Neutrophil (primary cell): ENCODE measurements around the gene CDK5R1.

Experiments
- H3K27ac ChIP-seq: fragments of 200-600 bp; sonication (generic); 2 replicates; pipeline ENCODE4 v1.5.1; 2016; ENCODE audit warnings: mild to moderate bottlenecking, moderate library complexity
- H3K27me3 ChIP-seq: fragments of 200-600 bp; sonication (generic); 2 replicates; pipeline ENCODE4 v1.6.0; 2016; ENCODE audit warnings: mild to moderate bottlenecking
- H3K36me3 ChIP-seq: fragments of 200-600 bp; sonication (generic); 2 replicates; pipeline ENCODE4 v1.5.1; 2017
- H3K4me1 ChIP-seq, 2 experiments: fragments of 200-600 bp in 1 of 2; sonication (generic) in 1 of 2; 1 replicate in 1 of 2; 2 replicates in 1 of 2; pipeline versions ENCODE4 v1.5.1 to v1.6.1; 2013 to 2016; ENCODE audit warnings: low read depth in 1 of 2, low read length in 1 of 2, mild to moderate bottlenecking in 1 of 2, moderate library complexity in 1 of 2; ENCODE audit not compliant: control insufficient read depth in 1 of 2, insufficient read depth in 1 of 2
- H3K4me3 ChIP-seq, 2 experiments: fragments of 200-600 bp in 1 of 2; sonication (generic) in 1 of 2; 1 replicate in 1 of 2; 2 replicates in 1 of 2; pipeline ENCODE4 v1.5.1; 2013 to 2016; ENCODE audit warnings: low read depth in 1 of 2, low read length in 1 of 2, mild to moderate bottlenecking in 1 of 2, moderate library complexity in 1 of 2
- H3K9me3 ChIP-seq: fragments of 200-600 bp; sonication (generic); 2 replicates; pipeline ENCODE4 v1.5.1; 2016
- TF ChIP-seq, protein P1 (sequence below): fragments of 200-600 bp; sonication (generic); IDR thresholded peaks from 2 replicates; pipeline ENCODE4 v1.5.1; 2016; ENCODE audit warnings: antibody characterized with exemption

Gene CDK5R1

DNA sequence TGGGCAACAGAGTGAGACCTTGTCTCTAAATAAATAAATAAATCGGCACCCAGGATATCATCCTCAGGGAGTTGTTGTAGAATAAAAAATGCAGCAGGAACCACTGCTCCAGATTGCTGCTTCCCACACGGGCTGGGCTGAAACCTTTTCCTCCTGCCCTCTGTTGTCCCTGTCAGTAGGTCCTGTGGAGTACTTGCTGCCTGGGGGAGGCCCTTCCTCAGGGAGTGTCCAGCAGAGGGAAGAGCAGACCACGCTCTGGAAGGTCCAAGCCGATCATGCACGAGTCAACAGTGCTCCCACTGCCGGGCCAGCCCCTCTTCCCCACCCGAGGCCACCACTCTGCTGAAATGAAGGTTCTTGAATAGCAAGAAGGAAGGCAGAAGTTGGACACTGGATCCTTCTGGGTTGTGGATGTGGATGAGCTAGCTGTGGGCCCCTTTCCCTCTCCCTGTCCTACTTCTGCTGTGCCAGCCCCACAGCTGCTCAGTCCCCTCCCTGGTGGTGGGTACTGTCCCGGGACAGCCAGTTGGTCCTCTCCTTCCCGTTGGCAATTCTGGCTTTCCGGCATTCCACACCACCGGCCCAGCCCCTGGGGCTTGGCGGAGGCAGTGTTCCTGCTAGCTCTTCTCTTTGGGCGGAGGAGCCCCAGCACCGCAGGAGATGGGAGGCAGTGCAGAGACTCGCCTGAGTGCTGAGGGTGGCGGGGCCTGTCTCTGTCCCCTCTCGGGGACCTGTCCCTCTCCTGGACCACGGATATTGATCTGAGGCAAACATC is 10.8 kb downstream of the CDK5R1 start:
- TF ChIP-seq, protein P1, sequence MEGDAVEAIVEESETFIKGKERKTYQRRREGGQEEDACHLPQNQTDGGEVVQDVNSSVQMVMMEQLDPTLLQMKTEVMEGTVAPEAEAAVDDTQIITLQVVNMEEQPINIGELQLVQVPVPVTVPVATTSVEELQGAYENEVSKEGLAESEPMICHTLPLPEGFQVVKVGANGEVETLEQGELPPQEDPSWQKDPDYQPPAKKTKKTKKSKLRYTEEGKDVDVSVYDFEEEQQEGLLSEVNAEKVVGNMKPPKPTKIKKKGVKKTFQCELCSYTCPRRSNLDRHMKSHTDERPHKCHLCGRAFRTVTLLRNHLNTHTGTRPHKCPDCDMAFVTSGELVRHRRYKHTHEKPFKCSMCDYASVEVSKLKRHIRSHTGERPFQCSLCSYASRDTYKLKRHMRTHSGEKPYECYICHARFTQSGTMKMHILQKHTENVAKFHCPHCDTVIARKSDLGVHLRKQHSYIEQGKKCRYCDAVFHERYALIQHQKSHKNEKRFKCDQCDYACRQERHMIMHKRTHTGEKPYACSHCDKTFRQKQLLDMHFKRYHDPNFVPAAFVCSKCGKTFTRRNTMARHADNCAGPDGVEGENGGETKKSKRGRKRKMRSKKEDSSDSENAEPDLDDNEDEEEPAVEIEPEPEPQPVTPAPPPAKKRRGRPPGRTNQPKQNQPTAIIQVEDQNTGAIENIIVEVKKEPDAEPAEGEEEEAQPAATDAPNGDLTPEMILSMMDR = no peak
- Histone ChIP-seq H3K4me1 (peaks cover 50 to 61% of the 10 kb centered on the region in 2 experiments), H3K9me3 (no peaks in the 10 kb centered on the region), H3K27ac (no peak overlapping the region), H3K4me3 (no peak overlapping the region), H3K27me3 (no peaks in the 10 kb centered on the region), H3K36me3 (no peaks in the 10 kb centered on the region)

DNA sequence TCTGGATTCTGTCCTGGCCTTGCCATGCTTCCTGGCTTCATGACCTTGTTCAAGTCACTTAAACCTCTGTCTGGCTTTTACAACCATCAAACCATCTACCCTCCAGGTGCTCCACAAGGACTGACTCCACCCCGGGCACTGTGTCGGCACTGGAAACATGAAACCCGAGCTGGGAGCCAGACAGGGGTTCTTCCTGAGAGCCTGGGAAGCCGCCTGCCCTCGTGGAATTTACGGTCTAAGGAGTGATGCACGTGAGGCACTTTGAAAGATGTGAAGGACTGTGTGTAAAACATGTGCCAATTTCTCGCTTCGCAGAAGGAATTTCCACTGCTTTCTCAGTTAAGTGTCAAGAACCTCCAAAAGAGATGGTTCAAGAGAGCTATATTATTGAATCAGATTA is 11.6 kb downstream of the CDK5R1 start:
- Histone ChIP-seq H3K36me3 (no peaks in the 10 kb centered on the region), H3K27me3 (no peaks in the 10 kb centered on the region), H3K4me1 (peaks cover 50 to 61% of the 10 kb centered on the region in 2 experiments), H3K27ac (no peak overlapping the region), H3K4me3 (no peak overlapping the region), H3K9me3 (no peaks in the 10 kb centered on the region)
- TF ChIP-seq, protein P1 = no peak

DNA sequence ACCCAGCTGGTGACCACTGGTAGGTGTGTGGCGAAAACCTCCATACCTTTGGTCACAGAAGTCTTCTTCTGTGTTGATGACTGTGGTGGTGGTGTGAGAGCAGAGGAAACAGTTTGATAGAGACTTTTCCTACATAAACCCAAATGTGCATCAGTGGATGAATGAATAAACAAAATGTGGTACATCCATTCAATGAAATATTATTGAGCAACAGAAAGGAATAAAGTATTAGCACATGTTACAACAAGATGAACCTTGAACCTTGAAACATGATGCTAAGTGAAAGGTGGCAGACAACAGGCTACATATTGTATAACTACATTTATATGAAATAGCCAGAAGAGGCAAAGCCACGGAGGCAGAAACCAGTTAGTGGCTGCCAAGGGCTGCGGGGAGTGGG is 15.2 kb downstream of the CDK5R1 start:
- TF ChIP-seq, protein P1 = no peak
- Histone ChIP-seq H3K27ac (peak overlapping the region; percentile 90), H3K27me3 (no peaks in the 10 kb centered on the region), H3K36me3 (no peaks in the 10 kb centered on the region), H3K9me3 (no peaks in the 10 kb centered on the region), H3K4me3 (no peak overlapping the region), H3K4me1 (peaks cover 51 to 57% of the 10 kb centered on the region in 2 experiments)

DNA sequence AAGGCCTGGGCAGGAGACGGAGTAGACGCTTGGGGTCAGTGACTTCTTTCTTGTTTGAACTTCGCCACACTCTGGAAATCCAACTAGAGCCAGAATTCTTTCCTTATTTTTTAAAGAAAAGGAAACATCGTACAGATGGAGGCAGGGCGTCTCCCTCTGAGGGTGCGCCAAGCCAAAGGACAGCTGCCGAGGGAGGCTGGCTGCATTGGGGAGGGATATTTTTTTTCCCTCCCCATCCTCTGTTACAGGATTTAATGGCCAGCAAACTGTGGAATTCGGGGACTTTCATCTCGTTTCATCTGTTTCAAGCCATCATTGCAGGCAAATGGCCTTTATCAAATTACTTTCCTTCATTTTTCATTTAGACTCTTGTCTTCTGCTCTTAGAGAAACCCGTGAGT is 15.9 kb downstream of the CDK5R1 start:
- Histone ChIP-seq H3K36me3 (no peaks in the 10 kb centered on the region), H3K4me3 (peak overlapping the region in 1 of 2 experiments; percentile 51), H3K4me1 (peaks cover 51 to 57% of the 10 kb centered on the region in 2 experiments), H3K9me3 (no peaks in the 10 kb centered on the region), H3K27ac (peak overlapping the region; percentile 90), H3K27me3 (no peaks in the 10 kb centered on the region)
- TF ChIP-seq, protein P1 = no peak

DNA sequence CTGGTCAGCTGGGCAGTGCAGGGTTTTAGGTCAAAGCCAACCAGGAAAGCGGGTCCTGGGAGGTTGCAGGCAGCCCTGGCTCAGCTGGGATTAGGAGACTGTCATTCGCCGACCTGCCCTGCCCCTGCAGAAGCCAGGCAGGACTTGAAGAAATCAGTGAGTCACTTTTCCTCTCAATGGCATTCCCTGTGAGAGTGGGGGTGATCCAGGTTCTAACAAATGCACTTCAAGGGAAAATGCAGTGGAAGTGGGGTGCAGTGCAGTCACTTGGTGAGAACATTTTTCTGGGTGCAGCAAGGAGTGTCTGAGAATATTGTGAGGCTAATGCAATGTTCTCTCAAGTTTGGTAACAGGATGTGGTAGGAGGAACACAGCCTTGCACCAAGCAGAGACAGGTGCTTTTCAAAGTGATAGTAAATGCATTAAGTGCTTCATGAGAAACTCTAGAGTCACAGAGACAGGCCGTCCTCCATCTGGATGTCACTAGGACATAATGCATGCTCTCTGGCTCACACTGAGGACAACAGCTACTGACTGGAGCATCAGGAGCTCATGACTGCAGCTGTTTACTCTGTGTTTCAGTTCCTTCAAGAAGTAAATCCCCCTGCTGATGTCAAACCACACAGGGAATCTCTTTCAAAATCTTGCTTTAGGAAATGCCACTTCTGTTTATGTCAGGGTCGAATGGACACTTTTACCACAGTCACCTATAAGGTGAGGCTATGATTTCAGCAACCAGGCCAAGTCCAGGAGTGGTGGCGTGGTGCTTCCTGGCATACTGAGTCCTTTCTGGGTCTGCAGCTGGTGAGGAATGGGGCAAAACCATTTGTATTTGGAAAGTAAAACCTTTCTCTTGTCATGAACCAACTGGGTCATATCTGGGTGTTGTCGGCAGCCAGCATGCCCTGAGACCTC is 16.7 kb downstream of the CDK5R1 start:
- Histone ChIP-seq H3K4me3 (peak overlapping the region; percentile 22 to 51), H3K27me3 (no peaks in the 10 kb centered on the region), H3K4me1 (peaks cover 51 to 57% of the 10 kb centered on the region in 2 experiments), H3K9me3 (no peaks in the 10 kb centered on the region), H3K27ac (peak overlapping the region; percentile 90), H3K36me3 (no peaks in the 10 kb centered on the region)
- TF ChIP-seq, protein P1 = no peak
